OCI-LY7 (cell line): ENCODE results near the gene LONP2. TPM values are rescaled to one million over a fixed set of nuclear protein-coding genes. Genes with fewer than 3 reads are reported as not detected.

Experiments used
- BruUV-seq: library from RNA; stranded (reverse); fragments of 400-500 nt; replicated peaks from 2 replicates; lab custom pipeline; 2021; lab: Mats Ljungman, UMichigan
- CTCF ChIA-PET: fragments of 300-600 bp; sonication (Branson Sonifier 250); formaldehyde crosslinking; loops from one replicate; lab custom pipeline; 2022; ENCODE audit warnings: antibody characterized with exemption; ENCODE audit not compliant: unreplicated experiment; lab: Charles Lee
- POLR2A ChIA-PET: fragments of 300-600 bp; sonication (Branson Sonifier 250); formaldehyde crosslinking; loops from one replicate; lab custom pipeline; 2022; ENCODE audit warnings: antibody characterized with exemption; lab: Charles Lee
- DNase-seq: peaks from one replicate; pipeline ENCODE4 v3.0.0-alpha.2; 2015; ENCODE audit warnings: low spot score
- H2AFZ ChIP-seq: fragments of 200-600 bp; sonication (generic), shearing (Covaris generic); 2 replicates; pipeline ENCODE4 v1.6.1; 2014; ENCODE audit warnings: mild to moderate bottlenecking, antibody characterized with exemption, low read length, moderate library complexity
- H3K27ac ChIP-seq: fragments of 200-600 bp; sonication (generic); 2 replicates; pipeline ENCODE4 v1.5.1; 2014; ENCODE audit warnings: mixed run types, low read depth, mild to moderate bottlenecking, moderate library complexity, low read length, inconsistent platforms; ENCODE audit not compliant: poor library complexity, severe bottlenecking
- H3K36me3 ChIP-seq: fragments of 200-600 bp; sonication (generic); 2 replicates; pipeline ENCODE4 v1.6.1; 2014; ENCODE audit warnings: mild to moderate bottlenecking, antibody characterized with exemption, low read length, moderate library complexity, mixed read lengths; ENCODE audit not compliant: insufficient read depth
- H3K4me1 ChIP-seq: fragments of 200-600 bp; sonication (generic); 2 replicates; pipeline ENCODE4 v1.5.1; 2014; ENCODE audit warnings: mild to moderate bottlenecking, low read length; ENCODE audit not compliant: insufficient read depth, poor library complexity, severe bottlenecking
- H3K4me2 ChIP-seq: fragments of 200-600 bp; sonication (generic); 2 replicates; pipeline ENCODE4 v1.6.1; 2014; ENCODE audit warnings: mild to moderate bottlenecking, low read length
- H3K4me3 ChIP-seq: fragments of 200-600 bp; sonication (generic); 2 replicates; pipeline ENCODE4 v1.5.1; 2014; ENCODE audit warnings: mild to moderate bottlenecking, low read depth, low read length; ENCODE audit not compliant: poor library complexity, severe bottlenecking
- H3K79me2 ChIP-seq: fragments of 200-600 bp; sonication (generic); 2 replicates; pipeline ENCODE4 v1.6.1; 2016; ENCODE audit warnings: low read depth, mild to moderate bottlenecking, low read length, moderate library complexity, mixed read lengths; ENCODE audit not compliant: insufficient read depth
- H3K9me2 ChIP-seq: fragments of 200-600 bp; sonication (generic); 2 replicates; pipeline ENCODE4 v1.6.1; 2016; ENCODE audit warnings: mild to moderate bottlenecking, low read length, mixed read lengths; ENCODE audit not compliant: insufficient read depth
- H3K9me3 ChIP-seq: fragments of 200-600 bp; sonication (generic); 2 replicates; pipeline ENCODE4 v1.6.1; 2014; ENCODE audit warnings: mild to moderate bottlenecking, mixed run types, low read length, mixed read lengths
- H4K20me1 ChIP-seq: fragments of 200-600 bp; sonication (generic); 2 replicates; pipeline ENCODE4 v1.6.1; 2014; ENCODE audit warnings: mild to moderate bottlenecking, antibody characterized with exemption, low read length, moderate library complexity, mixed read lengths; ENCODE audit not compliant: insufficient read depth
- CTCF ChIP-seq: fragments of 200-600 bp; sonication (generic); conservative IDR thresholded peaks from 2 replicates; pipeline ENCODE4 v1.5.1; 2014; ENCODE audit warnings: mild to moderate bottlenecking, antibody characterized with exemption, low read length, moderate library complexity, mixed read lengths
- EZH2phosphoT487 ChIP-seq: fragments of 200-600 bp; sonication (generic); IDR thresholded peaks from 2 replicates; pipeline ENCODE4 v1.6.1; 2018; ENCODE audit warnings: low read depth, borderline replicate concordance, mild to moderate bottlenecking, mixed run types, antibody characterized with exemption, low read length, moderate library complexity, mixed read lengths
- intact Hi-C: fragments of 100-400 bp; cut with micrococcal nuclease; formaldehyde crosslinking; loops from one replicate; pipeline ENCODE4 v1.10.0; 2022; ENCODE audit not compliant: unreplicated experiment
- total RNA-seq, 2 experiments: library from RNA; depleted of rRNA in 1 of 2; stranded (reverse); fragments of >200 nt in 1 of 2; shearing (Covaris generic) in 1 of 2; gene quantifications; 2 replicates each; pipeline ENCODE4 v1.2.3, GENCODE V29; 2014 to 2022

LONP2 gene
- total RNA-seq, 2 experiments from 2014 or later = 13.0 to 23.3 TPM

- H3K9me3 ChIP-seq = no peaks in the 10 kb centered on the region
- H3K9me2 ChIP-seq = no peaks in the 10 kb centered on the region
- H3K4me3 ChIP-seq = no peak overlapping the region
- no peaks in the 10 kb centered on the region for H3K4me1 ChIP-seq
- POLR2A ChIA-PET = no interaction called here
- DNase-seq = no peak
- no peaks in the 10 kb centered on the region for H3K36me3 ChIP-seq
- no peak overlapping the region for H3K27ac ChIP-seq
- no peak overlapping the region for H3K4me2 ChIP-seq
- no peaks in the 10 kb centered on the region for H4K20me1 ChIP-seq
- H3K79me2 ChIP-seq = no peaks in the 10 kb centered on the region
- CTCF ChIA-PET = no interaction called here
- TF ChIP-seq CTCF = no peak
- no peak for TF ChIP-seq EZH2phosphoT487
- intact Hi-C loops = no loop called here
- BruUV-seq = no TSS peak
- no peak overlapping the region for H2AFZ ChIP-seq
Observed at GRCh38 chr16:48405907-48406306, 161.8 kb downstream of the LONP2 start.

Other genes starting within 250 kb of the LONP2 start
- gene ABCC12, start 88.3 kb upstream of the LONP2 start, total RNA-seq (2014; rRNA removed; shearing (Covaris generic)) = not detected in 2 replicates
- not detected in 2 replicates for gene ABCC12, start 88.3 kb upstream of the LONP2 start, total RNA-seq (2022)
- not detected in 2 replicates for gene ABCC11, start 3.2 kb downstream of the LONP2 start, total RNA-seq (2014; rRNA removed; shearing (Covaris generic))
- 0.10 TPM in 1 of 2 replicates, not detected in the other for gene ABCC11, start 3.2 kb downstream of the LONP2 start, total RNA-seq (2022)
- 15.7 and 22.8 TPM in 2 replicates for gene SIAH1, start 141.1 kb downstream of the LONP2 start, total RNA-seq (2014; rRNA removed; shearing (Covaris generic))
- gene SIAH1, start 141.1 kb downstream of the LONP2 start, total RNA-seq (2022) = 18.9 and 23.1 TPM in 2 replicates